Activated CD8-positive, alpha-beta memory T cell treated with anti-CD3 and anti-CD28 coated beads for 36 hours (primary cell): ENCODE results near the gene AXIN1. TPM values are rescaled to one million over a fixed set of nuclear protein-coding genes. Genes with fewer than 3 reads are reported as not detected.
"Not testable (repeated sequence)": the region's sequence is repeated elsewhere in the genome, so short reads cannot be mapped to it uniquely, and the experiment has no call there.

Source experiments
- CTCF ChIA-PET: fragments of 350-600 bp; sonication (Branson Sonifier 250); formaldehyde crosslinking; loops from one replicate; lab custom pipeline; 2021; ENCODE audit warnings: antibody characterized with exemption; lab: Charles Lee
- POLR2A ChIA-PET: fragments of 350-600 bp; sonication (Branson Sonifier 250); formaldehyde crosslinking; loops from one replicate; lab custom pipeline; 2021; ENCODE audit warnings: antibody characterized with exemption; lab: Charles Lee
- total RNA-seq, 2 experiments: library from RNA; stranded (reverse); gene quantifications; one replicate each; pipeline ENCODE4 v1.2.3, GENCODE V29; 2021

Gene AXIN1
- total RNA-seq, 2 experiments from 2014 or later = 24.7 to 25.6 TPM

DNA sequence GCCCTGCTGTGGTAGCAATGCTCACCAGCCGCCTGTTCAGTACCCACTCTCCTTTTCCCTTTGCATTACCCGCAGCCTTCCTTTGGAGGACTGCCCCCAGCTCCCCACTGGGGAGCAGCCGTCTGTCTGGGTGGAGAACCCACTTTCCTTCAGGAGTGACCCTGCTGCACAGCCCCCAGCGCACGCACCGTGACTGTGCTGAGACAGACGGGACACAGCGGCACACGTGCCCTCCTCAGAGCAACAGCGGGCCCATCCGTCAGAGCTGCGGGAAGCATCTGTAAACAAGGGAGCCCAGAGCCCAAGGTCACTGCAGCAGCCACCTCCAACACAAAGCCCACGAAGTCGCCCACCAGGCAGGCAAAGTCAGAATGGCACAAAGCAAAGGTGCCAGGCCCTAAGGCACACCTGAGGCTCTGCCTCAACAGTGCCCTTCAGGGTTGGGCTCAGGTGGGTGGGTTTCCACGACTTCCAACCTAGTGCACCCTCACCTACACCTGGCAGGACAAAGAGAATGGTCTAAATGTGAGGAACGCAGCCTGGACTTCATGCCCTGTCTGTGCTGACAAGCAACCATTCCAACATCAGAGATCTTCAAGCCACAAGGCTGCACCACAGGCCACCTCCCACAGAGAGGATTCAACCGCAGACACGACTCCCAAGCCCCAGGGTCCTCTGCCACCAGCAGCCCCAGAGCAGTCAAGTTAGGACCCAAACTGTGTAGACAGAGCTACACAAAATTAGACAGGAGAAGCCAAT lies 9.9 kb downstream of the AXIN1 start:
- CTCF ChIA-PET = interaction anchor here (0.7 kb wide), 1 partner anchor 106 kb away, joined by 3 read pairs; no protein-coding TSS in a partner anchor
- POLR2A ChIA-PET = no interaction called here

DNA sequence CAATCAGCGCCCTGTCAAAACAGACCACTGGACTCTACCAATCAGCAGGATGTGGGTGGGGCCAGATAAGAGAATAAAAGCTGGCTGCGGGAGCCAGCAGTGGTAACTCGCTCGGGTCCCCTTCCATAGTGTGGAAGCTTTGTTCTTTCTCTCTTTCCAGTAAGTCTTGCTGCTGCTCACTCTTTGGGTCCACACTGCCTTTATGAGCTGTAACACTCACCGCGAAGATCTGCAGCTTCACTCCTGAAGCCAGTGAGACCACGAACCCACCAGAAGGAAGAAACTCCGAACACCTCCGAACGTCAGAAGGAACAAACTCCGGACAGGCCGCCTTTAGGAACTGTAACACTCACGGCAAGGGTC lies 10.6 kb downstream of the AXIN1 start:
- POLR2A ChIA-PET = not testable (repeated sequence)
- CTCF ChIA-PET = interaction anchor here (0.7 kb wide), 1 partner anchor 106 kb away, joined by 3 read pairs; no protein-coding TSS in a partner anchor

DNA sequence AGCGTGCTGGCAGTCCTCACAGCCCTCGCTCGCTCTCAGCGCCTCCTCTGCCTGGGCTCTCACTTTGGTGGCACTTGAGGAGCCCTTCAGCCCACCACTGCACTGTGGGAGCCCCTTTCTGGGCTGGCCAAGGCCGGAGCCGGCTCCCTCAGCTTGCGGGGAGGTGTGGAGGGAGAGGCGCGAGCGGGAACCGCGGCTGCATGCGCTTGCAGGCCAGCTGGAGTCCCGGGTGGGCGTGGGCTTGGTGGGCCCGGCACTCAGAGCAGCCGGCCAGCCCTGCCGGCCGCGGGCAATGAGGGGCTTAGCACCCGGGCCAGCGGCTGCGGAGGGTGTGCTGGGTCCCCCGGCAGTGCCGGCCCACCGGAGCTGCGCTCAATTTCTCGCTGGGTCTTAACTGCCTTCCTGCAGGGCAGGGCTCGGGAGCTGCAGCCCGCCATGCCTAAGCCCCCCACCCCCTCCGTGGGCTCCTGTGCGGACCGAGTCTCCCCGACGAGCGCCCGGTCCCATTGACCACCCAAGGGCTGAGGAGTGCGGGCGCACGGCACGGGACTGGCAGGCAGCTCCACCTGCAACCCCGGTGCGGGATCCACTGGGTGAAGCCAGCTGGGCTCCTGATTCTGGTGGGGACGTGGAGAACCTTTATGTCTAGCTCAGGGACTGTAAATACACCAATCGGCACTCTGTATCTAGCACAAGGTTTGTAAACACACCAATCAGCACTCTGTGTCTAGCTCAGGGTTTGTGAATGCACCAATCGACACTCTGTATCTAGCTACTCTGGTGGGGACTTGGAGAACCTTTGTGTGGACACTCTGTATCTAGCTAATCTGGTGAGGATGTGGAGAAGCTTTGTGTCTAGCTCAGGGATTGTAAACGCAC lies 11.2 kb downstream of the AXIN1 start:
- CTCF ChIA-PET = interaction anchor here (0.7 kb wide), 1 partner anchor 107 kb away, joined by 3 read pairs; no protein-coding TSS in a partner anchor
- POLR2A ChIA-PET = not testable (repeated sequence)

DNA sequence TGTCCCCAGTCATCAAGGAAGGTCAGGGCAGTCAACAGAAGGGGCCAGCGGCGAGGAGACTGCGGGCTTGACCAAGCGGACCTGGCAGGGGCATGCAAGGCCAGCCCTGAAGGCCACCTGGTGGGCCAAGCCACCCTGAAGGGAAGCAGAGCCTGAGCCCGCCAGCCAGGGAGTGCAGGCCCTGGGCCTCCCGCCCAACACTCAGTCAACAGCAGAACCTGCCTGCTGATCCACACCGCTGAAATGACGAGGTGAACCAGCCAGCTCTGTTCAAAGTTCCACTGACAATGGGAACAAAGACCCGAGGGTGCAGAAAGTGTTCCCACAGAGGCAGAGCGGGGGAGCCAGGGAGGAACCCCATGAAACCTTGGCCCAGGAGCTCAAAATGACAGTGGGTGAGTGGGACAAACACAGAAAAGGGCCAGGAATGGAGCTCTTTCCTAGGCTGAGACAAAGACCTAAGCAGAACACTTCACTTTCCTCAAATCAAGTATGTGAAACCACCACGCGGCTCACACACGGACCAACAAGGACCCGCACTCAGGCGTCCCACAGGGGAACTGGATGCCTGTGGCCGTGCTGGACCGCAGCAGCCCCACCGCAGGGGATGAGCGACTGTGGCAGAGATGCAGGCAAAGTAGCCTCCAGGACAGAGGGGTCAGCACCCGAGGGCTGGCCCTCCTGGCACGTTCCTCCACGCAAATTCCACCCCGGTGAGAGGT lies 12.0 kb downstream of the AXIN1 start:
- POLR2A ChIA-PET = no interaction called here
- CTCF ChIA-PET = no interaction called here

DNA sequence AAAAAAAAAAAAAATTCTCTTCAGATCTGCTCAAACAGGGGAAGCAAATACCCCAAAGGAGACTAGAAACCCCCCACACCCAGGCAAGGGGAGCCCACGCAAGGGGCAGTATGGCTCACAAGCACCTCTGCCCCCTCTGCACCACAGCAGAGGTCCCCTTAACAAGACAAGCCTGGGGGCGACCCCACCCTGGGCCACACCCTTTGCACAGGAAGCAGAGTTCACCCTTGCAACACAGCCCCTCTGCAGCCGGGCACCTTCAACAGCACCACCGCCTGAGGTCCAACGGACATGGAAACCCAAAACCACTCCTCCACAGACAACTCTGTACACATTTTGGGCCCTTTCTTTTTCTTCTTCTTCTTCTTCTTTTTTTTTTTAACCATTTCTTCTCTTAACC lies 12.8 kb downstream of the AXIN1 start:
- POLR2A ChIA-PET = no interaction called here
- CTCF ChIA-PET = no interaction called here

DNA sequence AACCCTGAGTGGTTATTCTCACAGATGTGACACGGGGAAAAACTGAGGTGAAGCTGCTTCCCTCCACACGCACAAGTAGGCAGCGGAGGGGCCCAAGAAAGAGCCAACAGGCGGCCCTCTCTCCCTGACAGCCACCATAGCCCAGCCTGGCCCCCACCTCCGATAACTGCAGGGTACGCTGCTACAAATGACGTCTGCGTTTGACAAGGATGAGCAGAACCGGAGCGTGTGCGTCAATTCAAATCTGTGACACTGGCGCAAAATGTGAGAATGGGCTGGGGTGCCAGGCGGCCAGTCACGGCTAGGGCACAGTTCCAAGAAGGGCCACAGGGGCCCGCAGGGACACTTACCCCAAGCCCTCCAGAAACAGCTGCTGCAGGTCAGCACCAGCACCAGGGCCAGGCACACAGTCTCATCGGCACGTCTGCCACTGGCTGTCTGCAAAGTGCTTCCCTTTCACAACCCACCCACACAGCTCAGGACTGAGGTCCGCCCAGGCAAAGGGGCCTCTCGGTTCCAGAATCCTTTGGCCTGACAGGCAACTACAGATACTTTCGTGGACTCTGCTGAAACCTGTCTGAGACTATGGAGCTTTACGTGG lies 14.4 kb downstream of the AXIN1 start:
- ChIA-PET CTCF (interaction anchor here (0.6 to 1.4 kb wide), 2 partner anchors 103 to 125 kb away, joined by 3 to 4 read pairs; no protein-coding TSS in a partner anchor), POLR2A (no interaction called here)

DNA sequence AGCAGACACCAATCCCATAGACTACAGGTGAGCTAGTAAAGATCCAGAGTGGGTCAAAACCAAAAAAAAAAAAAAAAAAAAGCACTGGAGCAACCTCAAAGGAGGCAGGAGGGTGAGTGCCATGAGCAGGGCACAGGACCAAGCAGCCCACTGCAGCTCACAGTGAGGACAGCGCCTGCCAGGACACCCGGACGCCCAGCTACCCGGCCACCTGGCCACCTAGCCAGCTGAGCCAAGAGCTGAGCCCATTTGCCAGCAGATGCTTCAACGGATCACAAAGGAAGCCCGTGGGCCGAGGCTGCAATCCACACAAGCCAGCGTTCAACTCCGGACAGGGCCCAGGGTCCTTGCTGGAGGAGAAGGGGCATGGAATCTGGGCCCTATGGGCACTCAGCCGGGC lies 15.1 kb downstream of the AXIN1 start:
- ChIA-PET CTCF (interaction anchor here (0.6 kb wide), 1 partner anchor 126 kb away, joined by 3 read pairs; no protein-coding TSS in a partner anchor), POLR2A (interaction anchor here (0.6 to 1.3 kb wide), 4 partner anchors 9 to 201 kb away, joined by 3 to 7 read pairs (median 4); no protein-coding TSS in a partner anchor)

DNA sequence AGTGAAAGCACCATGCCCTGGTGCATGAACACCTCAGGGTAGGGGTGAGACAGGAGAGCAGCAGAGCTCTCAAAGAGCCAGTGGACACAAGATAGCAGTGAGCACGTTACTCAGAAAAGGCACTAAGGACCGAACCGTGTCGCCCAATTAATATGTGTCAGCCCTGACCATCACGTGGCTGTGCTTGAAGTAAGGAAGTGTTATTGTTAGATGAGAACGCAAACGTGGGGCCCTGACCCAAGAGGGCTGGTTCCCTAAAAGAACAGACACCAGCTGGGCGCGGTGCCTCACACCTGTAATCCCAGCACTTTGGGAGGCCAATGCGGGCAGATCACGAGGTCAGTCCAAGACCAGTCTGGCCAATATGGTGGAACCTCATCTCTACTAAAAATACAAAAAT lies 16.3 kb downstream of the AXIN1 start:
- CTCF ChIA-PET = interaction anchor here (0.6 kb wide), 2 partner anchors 8 to 10 kb away, joined by 3 read pairs; no protein-coding TSS in a partner anchor
- POLR2A ChIA-PET = interaction anchor here (1.3 kb wide), 1 partner anchor 11 kb away, joined by 4 read pairs; no protein-coding TSS in a partner anchor

DNA sequence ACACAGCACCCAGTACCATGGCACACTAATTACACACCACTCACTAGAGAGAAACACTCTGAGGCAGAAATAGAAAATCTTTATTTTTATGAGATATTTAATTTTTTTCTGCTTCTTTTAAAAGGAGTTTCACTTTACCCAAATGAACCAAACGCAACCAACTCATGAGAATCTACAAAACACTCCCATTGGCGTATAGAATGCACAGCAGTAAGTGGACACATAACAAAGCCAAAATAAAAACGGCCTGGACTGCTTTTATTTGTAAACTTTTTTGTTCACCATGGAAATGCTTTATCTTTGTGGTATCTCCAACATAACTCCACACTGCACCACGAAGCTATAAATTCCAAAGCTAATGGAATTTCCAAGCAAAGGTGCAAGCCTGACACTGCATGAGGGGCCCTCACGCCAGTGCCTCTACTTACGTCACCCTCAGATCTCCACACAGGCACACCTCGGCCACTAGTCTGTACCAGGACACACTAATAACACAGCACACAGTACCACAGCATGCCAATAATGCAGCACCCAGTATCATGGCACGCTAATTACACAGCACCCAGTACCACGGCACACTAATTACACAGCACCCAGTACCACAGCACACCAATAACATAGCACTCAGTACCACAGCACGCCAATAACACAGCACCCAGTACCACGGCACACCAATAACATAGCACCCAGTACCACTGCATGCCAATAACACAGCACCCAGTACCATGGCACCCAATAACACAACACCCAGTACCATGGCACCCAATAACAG lies 17.5 kb downstream of the AXIN1 start:
- CTCF ChIA-PET, POLR2A ChIA-PET: not testable (repeated sequence)

DNA sequence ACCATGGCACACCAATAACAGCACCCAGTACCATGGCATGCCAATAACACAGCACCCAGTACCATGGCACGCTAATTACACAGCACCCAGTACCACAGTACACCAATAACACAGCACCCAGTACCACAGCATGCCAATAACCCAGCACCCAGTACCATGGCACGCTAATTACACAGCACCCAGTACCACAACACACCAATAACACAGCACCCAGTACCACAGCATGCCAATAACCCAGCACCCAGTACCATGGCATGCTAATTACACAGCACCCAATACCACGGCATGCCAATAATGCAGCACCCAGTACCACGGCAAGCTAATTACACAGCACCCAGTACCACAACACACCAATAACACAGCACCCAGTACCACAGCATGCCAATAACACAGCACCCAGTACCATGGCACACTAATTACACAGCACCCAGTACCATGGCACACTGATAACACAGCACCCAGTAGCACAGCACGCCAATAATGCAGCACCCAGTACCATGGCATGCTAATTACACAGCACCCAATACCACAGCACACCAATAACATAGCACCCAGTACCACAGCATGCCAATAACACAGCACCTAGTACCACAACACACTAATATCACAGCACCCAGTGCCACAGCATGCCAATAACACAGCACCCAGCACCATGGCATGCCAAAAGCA lies 18.2 kb downstream of the AXIN1 start:
- CTCF ChIA-PET, POLR2A ChIA-PET: not testable (repeated sequence)

DNA sequence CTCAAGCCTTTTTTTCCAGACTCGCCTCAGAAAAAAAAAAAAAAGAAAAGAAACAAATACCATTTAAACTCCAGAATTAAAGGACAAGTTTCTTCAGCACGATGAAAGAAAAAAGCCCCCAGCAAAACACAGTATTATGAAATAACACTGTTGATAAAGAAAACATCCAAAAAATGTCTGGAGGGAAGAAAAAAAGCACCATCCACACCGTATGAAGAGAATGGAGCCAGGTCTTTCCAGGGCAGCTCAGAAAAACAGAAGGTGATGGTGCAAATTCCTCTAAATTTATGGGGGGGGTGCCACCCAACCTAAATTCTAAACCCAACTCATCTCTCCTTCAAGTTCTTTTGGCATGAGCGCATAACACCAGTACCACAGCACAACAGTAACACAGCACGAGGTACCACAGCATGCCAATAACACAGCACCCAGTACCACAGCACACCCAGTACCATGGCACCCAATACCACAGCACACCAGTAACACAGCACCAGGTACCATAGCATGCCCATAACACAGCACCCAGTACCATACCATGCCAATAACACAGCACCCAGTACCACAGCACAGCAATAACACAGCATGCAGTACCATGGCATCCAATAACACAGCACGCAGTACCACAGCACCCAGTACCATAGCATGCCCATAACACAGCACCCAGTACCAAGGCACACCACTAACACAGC lies 19.0 kb downstream of the AXIN1 start:
- ChIA-PET POLR2A (no interaction called here), CTCF (no interaction called here)

DNA sequence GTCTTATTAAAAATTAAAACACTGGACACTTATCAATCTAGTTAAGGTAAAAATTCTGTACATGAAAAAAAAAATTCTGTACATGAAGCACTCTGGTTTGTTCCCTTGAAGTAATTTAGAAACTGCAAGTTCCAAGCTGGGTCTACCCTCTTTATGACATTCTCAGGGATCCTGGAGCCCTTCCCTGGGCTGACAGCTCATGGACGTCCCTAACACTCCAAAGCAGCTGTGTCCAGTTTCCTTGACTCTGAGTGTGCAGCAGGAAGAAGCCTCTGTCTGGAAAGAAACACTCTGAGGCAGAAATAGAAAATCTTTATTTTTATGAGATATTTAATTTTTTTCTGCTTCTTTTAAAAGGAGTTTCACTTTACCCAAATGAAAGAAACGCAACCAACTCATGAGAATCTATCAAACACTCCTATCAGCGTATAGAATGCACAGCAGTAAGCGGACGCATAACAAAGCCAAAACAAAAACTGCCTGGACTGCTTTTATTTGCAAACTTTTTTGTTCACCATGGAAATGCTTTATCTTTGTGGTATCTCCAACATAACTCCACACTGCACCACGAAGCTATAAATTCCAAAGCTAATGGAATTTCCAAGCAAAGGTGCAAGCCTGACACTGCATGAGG lies 21.2 kb downstream of the AXIN1 start:
- POLR2A ChIA-PET = not testable (repeated sequence)
- CTCF ChIA-PET = interaction anchor here (0.5 kb wide), 1 partner anchor 90 kb away, joined by 4 read pairs; no protein-coding TSS in a partner anchor

DNA sequence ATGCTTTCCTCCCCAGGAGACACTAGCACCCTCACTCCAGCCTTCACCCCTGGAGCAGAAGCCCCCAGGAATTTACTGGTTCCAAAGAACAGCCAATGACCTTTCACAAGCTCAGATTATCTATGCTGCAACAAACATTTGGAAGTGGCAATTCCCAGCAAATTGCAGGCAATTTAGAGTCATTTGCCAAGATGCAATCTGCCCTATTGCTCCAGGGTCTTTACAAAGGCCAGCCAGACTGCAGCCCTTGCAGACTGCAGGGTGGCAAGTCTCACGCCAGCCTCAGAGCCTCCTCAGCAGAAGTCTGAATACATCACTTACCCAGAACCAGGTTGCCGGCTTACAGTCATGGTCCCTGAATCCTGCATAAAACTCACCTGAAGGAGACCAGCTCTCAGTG lies 21.8 kb downstream of the AXIN1 start:
- ChIA-PET CTCF (interaction anchor here (0.5 kb wide), 1 partner anchor 89 kb away, joined by 4 read pairs; no protein-coding TSS in a partner anchor), POLR2A (no interaction called here)

DNA sequence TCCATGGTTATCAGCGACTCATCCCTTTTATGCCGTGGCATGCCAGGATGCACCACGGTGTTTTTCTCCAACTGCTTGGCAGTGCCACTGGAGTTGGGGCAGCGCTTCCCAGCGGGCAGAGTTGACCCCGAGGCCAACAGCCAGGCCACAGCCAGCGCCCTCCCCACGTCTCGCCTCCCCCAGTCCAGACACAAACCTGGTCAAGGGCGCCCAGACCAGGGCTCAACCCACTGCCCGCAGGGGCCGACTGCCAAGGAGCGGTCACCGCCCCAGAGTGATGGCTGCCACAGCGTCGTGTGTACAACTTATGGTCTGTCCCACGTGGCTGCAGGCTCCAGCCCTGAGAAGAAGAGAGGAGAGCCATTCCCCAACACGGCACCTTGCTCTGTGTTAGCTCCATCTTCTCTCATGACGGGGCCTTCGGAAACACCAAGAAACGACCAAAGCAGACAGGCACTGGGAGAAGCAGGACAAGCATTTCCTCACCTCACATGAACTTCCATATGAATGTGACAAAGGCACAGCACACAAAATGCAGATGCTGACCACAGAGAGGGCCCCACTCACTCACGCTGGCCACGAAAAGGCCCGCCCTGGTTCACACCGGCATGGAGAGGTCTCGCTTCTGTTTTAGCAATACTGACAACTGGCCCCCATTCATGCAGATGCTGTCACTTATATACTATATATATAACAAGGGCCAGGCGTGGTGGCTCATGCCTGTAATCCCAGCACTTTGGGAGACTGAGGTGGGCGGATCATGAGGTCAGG lies 27.0 kb downstream of the AXIN1 start:
- CTCF ChIA-PET = interaction anchor here (0.6 to 1.4 kb wide), 4 partner anchors 11 to 211 kb away, joined by 3 read pairs; no protein-coding TSS in a partner anchor

More for the DNA sequence above, 27.0 kb downstream of the AXIN1 start:
- POLR2A ChIA-PET = interaction anchor here (1.3 kb wide), 1 partner anchor 20 kb away, joined by 4 read pairs; no protein-coding TSS in a partner anchor
